SK-N-SH (cell line): Measurements from ENCODE around the gene UBE2L5. TPM values are rescaled to one million over a fixed set of nuclear protein-coding genes. Genes with fewer than 3 reads are reported as not detected.
A peak's percentile ranks its signal among the peaks of the same experiment; 100 is the strongest.

Experiments
- CTCF ChIA-PET: fragments of 300-600, 350-600 bp; formaldehyde crosslinking; extraction: SDS; loops from one replicate; lab custom pipeline; 2021; lab: Yijun Ruan, JAX
- POLR2A ChIA-PET: fragments of 350-600 bp; sonication (Branson Sonifier 250); formaldehyde crosslinking; extraction: SDS; loops from one replicate; lab custom pipeline; 2020; ENCODE audit warnings: antibody characterized with exemption, inconsistent platforms; lab: Yijun Ruan, JAX
- DNase-seq: peaks from one replicate; pipeline ENCODE4 v3.0.0; 2012
- H2AFZ ChIP-seq: fragments of 200-600 bp; sonication (generic); 2 replicates; pipeline ENCODE4 v1.8.1; 2016; ENCODE audit warnings: antibody characterized with exemption, mild to moderate bottlenecking, low read depth
- H3F3A ChIP-seq: fragments of 200-600 bp; sonication (generic); replicated peaks from 2 replicates; pipeline ENCODE3; 2016; ENCODE audit warnings: antibody characterized with exemption, mild to moderate bottlenecking; ENCODE audit not compliant: insufficient read depth
- H3K27ac ChIP-seq, 2 experiments: fragments of 200-500 bp in 1 of 2; fragments of 200-600 bp in 1 of 2; sonication (Bioruptor generic) in 1 of 2; sonication (generic), shearing (Covaris generic) in 1 of 2; 2 replicates each; pipeline versions ENCODE4 v1.5.1 to v1.6.1; 2014 to 2016; ENCODE audit warnings: low read depth in 2 of 2, inconsistent platforms in 1 of 2, low read length in 1 of 2, mild to moderate bottlenecking in 1 of 2, mixed read lengths in 1 of 2
- H3K27me3 ChIP-seq: fragments of 200-600 bp; sonication (generic), shearing (Covaris generic); 2 replicates; pipeline ENCODE4 v1.6.1; 2016; ENCODE audit warnings: mixed run types; ENCODE audit not compliant: insufficient read depth
- H3K36me3 ChIP-seq, 2 experiments: fragments of 200-500 bp in 1 of 2; fragments of 200-600 bp in 1 of 2; sonication (Bioruptor generic) in 1 of 2; sonication (generic) in 1 of 2; replicated peaks in 1 of 2; 2 replicates each; pipeline versions ENCODE3 to v1.5.1; 2014 to 2016; ENCODE audit warnings: low read length in 1 of 2, mild to moderate bottlenecking in 1 of 2; ENCODE audit not compliant: insufficient read depth in 2 of 2, control insufficient read depth in 1 of 2
- H3K4me1 ChIP-seq, 2 experiments: fragments of 200-500 bp in 1 of 2; fragments of 200-600 bp in 1 of 2; sonication (Bioruptor generic) in 1 of 2; sonication (generic), shearing (Covaris generic) in 1 of 2; 2 replicates each; pipeline versions ENCODE4 v1.5.1 to v1.6.1; 2014 to 2016; ENCODE audit warnings: low read depth in 1 of 2, low read length in 1 of 2, mixed run types in 1 of 2; ENCODE audit not compliant: insufficient read depth in 2 of 2, control insufficient read depth in 1 of 2
- H3K4me2 ChIP-seq: fragments of 200-600 bp; sonication (generic), shearing (Covaris generic); 2 replicates; pipeline ENCODE4 v1.6.1; 2017; ENCODE audit warnings: mixed run types
- H3K4me3 ChIP-seq, 2 experiments: fragments of 200-500 bp in 1 of 2; fragments of 200-600 bp in 1 of 2; sonication (Bioruptor generic) in 1 of 2; sonication (generic), shearing (Covaris generic) in 1 of 2; 2 replicates each; pipeline versions ENCODE4 v1.5.1 to v1.8.1; 2014 to 2016; ENCODE audit warnings: low read depth in 2 of 2, inconsistent platforms in 1 of 2, low read length in 1 of 2, mild to moderate bottlenecking in 1 of 2, mixed read lengths in 1 of 2, moderate library complexity in 1 of 2
- H3K79me2 ChIP-seq: fragments of 200-600 bp; sonication (generic); 2 replicates; pipeline ENCODE4 v1.8.1; 2017; ENCODE audit warnings: mild to moderate bottlenecking; ENCODE audit not compliant: insufficient read depth
- H3K9ac ChIP-seq: fragments of 200-600 bp; sonication (generic); 2 replicates; pipeline ENCODE4 v1.6.1; 2017; ENCODE audit warnings: mixed run types
- H3K9me2 ChIP-seq: fragments of 200-600 bp; sonication (generic); 2 replicates; pipeline ENCODE4 v1.6.1; 2017; ENCODE audit warnings: mixed run types
- H3K9me3 ChIP-seq: fragments of 200-600 bp; sonication (generic); 2 replicates; pipeline ENCODE4 v1.6.1; 2017; ENCODE audit warnings: mixed run types, mild to moderate bottlenecking, moderate library complexity
- H4K20me1 ChIP-seq: fragments of 200-600 bp; sonication (generic); 2 replicates; pipeline ENCODE4 v1.6.1; 2017; ENCODE audit warnings: mild to moderate bottlenecking, mixed run types; ENCODE audit not compliant: insufficient read depth
- CHD2 ChIP-seq: fragments of 150-350 bp; IDR thresholded peaks from 2 replicates; pipeline ENCODE4 v1.6.1; 2018; ENCODE audit warnings: low read length; ENCODE audit not compliant: partially characterized antibody
- ELF1 ChIP-seq: IDR thresholded peaks from 2 replicates; pipeline ENCODE4 v1.4.0; 2012
- EP300 ChIP-seq, 2 experiments: IDR thresholded peaks; 2 replicates each; pipeline versions ENCODE4 v1.4.0 to v1.6.1; 2012; ENCODE audit warnings: borderline replicate concordance in 1 of 2, low read depth in 1 of 2, low read length in 1 of 2
- EZH2phosphoT487 ChIP-seq: fragments of 200-600 bp; sonication (generic); IDR thresholded peaks from 2 replicates; pipeline ENCODE4 v1.6.1; 2017; ENCODE audit warnings: low read depth, mixed run types, mild to moderate bottlenecking, antibody characterized with exemption, moderate library complexity, borderline replicate concordance
- FOXJ3 ChIP-seq: sonication (generic); formaldehyde crosslinking; IDR thresholded peaks from 2 replicates; pipeline ENCODE4 v1.5.1; 2020; ENCODE audit warnings: mild to moderate bottlenecking, missing genetic modification reagents
- GABPA ChIP-seq: IDR thresholded peaks from 2 replicates; pipeline ENCODE4 v1.4.0; 2012; ENCODE audit warnings: low read depth, mild to moderate bottlenecking
- JUND ChIP-seq: IDR thresholded peaks from 2 replicates; pipeline ENCODE4 v1.4.0; 2012
- POLR2AphosphoS5 ChIP-seq: IDR thresholded peaks from 2 replicates; pipeline ENCODE4 v1.6.1; 2012; ENCODE audit warnings: low read depth, low read length
- RCOR1 ChIP-seq: fragments of 150-350 bp; IDR thresholded peaks from 2 replicates; pipeline ENCODE4 v1.6.1; 2017; ENCODE audit warnings: antibody characterized with exemption, low read length
- TCF12 ChIP-seq: IDR thresholded peaks from 2 replicates; pipeline ENCODE4 v1.4.0; 2012
- YY1 ChIP-seq: IDR thresholded peaks from 2 replicates; pipeline ENCODE4 v1.4.0; 2012; ENCODE audit warnings: low read depth, mild to moderate bottlenecking
- ZBTB33 ChIP-seq: IDR thresholded peaks from 2 replicates; pipeline ENCODE4 v1.4.0; 2012; ENCODE audit warnings: low read depth, borderline replicate concordance
- WGBS: methylation state at CpG from one replicate; pipeline ENCODE4 v1.1.6; 2017; ENCODE audit warnings: low lambda C conversion rate; 5-methylcytosine and 5-hydroxymethylcytosine counted together
- polyA plus RNA-seq, 3 experiments: library from polyadenylated mRNA; depleted of rRNA; stranded (reverse); fragments of >200 nt; gene quantifications; 2 replicates each; pipeline ENCODE4 v1.2.3, GENCODE V29; 2012
- TF ChIP-seq, protein P1 (sequence below): IDR thresholded peaks from 2 replicates; pipeline ENCODE4 v1.6.1; 2012; ENCODE audit warnings: mild to moderate bottlenecking, low read depth, low read length, moderate library complexity

Gene UBE2L5
- polyA plus RNA-seq, 1 of the 3 experiments (the other 2 are of a cell fraction) = 0.02 TPM

- Histone ChIP-seq H3K9ac (peak overlapping the region; percentile 98; the same call in 1 of the 2 replicates), H3K9me3 (no peaks in the 10 kb centered on the region), H3K4me2 (peak overlapping the region; percentile 84), H3K4me1 (peaks cover 13 to 23% of the 10 kb centered on the region in 2 experiments; a peak in 3 of 4 replicates), H3K4me3 (peak overlapping the region; percentile 68 to 92; a peak in 3 of 4 replicates), H3K9me2 (no peaks in the 10 kb centered on the region), H3K36me3 (peaks cover 12 to 18% of the 10 kb centered on the region in 2 experiments), H2AFZ (peak overlapping the region; percentile 79; the same call in 1 of the 2 replicates), H3K27ac (peak overlapping the region; percentile 76 to 98; a peak in 3 of 4 replicates), H3K27me3 (no peaks in the 10 kb centered on the region), H3K79me2 (peaks cover 27% of the 10 kb centered on the region), H4K20me1 (peaks cover 11% of the 10 kb centered on the region; the same call in 1 of the 2 replicates), H3F3A (peaks cover 27% of the 10 kb centered on the region)
- no peak for DNase-seq
- ChIA-PET CTCF (interaction anchor here (0.8 kb wide), 1 partner anchor 334 kb away, joined by 4 read pairs; no protein-coding TSS in a partner anchor), POLR2A (interaction anchor here (1.6 to 1.9 kb wide), 2 partner anchors 81 to 150 kb away, joined by 3 to 25 read pairs; partner anchors contain the start of gene USPL1)
- 34% methylated on average over 4 of the region's 4 CpGs for WGBS
- TF ChIP-seq, protein P1, sequence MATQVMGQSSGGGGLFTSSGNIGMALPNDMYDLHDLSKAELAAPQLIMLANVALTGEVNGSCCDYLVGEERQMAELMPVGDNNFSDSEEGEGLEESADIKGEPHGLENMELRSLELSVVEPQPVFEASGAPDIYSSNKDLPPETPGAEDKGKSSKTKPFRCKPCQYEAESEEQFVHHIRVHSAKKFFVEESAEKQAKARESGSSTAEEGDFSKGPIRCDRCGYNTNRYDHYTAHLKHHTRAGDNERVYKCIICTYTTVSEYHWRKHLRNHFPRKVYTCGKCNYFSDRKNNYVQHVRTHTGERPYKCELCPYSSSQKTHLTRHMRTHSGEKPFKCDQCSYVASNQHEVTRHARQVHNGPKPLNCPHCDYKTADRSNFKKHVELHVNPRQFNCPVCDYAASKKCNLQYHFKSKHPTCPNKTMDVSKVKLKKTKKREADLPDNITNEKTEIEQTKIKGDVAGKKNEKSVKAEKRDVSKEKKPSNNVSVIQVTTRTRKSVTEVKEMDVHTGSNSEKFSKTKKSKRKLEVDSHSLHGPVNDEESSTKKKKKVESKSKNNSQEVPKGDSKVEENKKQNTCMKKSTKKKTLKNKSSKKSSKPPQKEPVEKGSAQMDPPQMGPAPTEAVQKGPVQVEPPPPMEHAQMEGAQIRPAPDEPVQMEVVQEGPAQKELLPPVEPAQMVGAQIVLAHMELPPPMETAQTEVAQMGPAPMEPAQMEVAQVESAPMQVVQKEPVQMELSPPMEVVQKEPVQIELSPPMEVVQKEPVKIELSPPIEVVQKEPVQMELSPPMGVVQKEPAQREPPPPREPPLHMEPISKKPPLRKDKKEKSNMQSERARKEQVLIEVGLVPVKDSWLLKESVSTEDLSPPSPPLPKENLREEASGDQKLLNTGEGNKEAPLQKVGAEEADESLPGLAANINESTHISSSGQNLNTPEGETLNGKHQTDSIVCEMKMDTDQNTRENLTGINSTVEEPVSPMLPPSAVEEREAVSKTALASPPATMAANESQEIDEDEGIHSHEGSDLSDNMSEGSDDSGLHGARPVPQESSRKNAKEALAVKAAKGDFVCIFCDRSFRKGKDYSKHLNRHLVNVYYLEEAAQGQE = no peak
- no peak for TF ChIP-seq POLR2AphosphoS5
- TF ChIP-seq YY1 = no peak
- no peak for TF ChIP-seq ZBTB33
- no peak for TF ChIP-seq EP300 (IDR thresholded peaks at IDR 0.05; ENCODE audit: borderline replicate concordance in 1 of 2, low read depth in 1 of 2, low read length in 1 of 2)
- no peak for TF ChIP-seq EZH2phosphoT487
- no peak for TF ChIP-seq CHD2
- TF ChIP-seq FOXJ3 (CRISPR knock-in tag) = no peak
- no peak for TF ChIP-seq RCOR1
- TF ChIP-seq GABPA = no peak
- no peak for TF ChIP-seq JUND
- no peak for TF ChIP-seq ELF1
Observed at GRCh38 chr13:30466841-30467252, 44.6 kb downstream of the UBE2L5 start.

GRCh38 chr13:30473675-30474074 is 51.4 kb downstream of the UBE2L5 start:
- Histone ChIP-seq H3K4me2 (no peak overlapping the region), H3K36me3 (no peaks in the 10 kb centered on the region), H3K9me2 (no peaks in the 10 kb centered on the region), H3K4me1 (no peaks in the 10 kb centered on the region), H2AFZ (no peak overlapping the region), H3K27me3 (no peaks in the 10 kb centered on the region), H3F3A (no peaks in the 10 kb centered on the region), H3K9me3 (no peaks in the 10 kb centered on the region), H3K79me2 (no peaks in the 10 kb centered on the region), H3K4me3 (no peak overlapping the region), H4K20me1 (no peaks in the 10 kb centered on the region), H3K27ac (no peak overlapping the region), H3K9ac (no peak overlapping the region)
- ChIA-PET CTCF (no interaction called here), POLR2A (no interaction called here)
- DNase-seq = no peak
- no peak for TF ChIP-seq TCF12
- WGBS = 78% methylated on average over 1 of the region's 1 CpG
